Lung (tissue), 12 donors: ENCODE measurements around the gene SEC61B. TPM values are rescaled to one million over a fixed set of nuclear protein-coding genes. Genes with fewer than 3 reads are reported as not detected.

Experiments used
- ATAC-seq: fragments of 200-7000 bp; cut with Tn5 transposase; one replicate; pipeline ENCODE4 v1.9.1; 2020; ENCODE audit warnings: moderate number of reproducible peaks; ENCODE audit not compliant: insufficient read depth, low FRiP score
- DNase-seq, 3 donors: peaks; one replicate each; pipeline ENCODE4 v3.0.0-alpha.2; 2013 to 2017
- H3K27ac ChIP-seq, 2 donors: one replicate each; pipeline ENCODE4 v1.5.1; 2013; ENCODE audit warnings: mild to moderate bottlenecking in 2 of 2, moderate library complexity in 2 of 2, control low read depth in 1 of 2, inconsistent platforms in 1 of 2, low read depth in 1 of 2, low read length in 1 of 2
- H3K27me3 ChIP-seq, 3 donors: one replicate each; pipeline ENCODE4 v1.5.1; 2013; ENCODE audit warnings: low read length in 2 of 3; ENCODE audit not compliant: control insufficient read depth in 3 of 3, insufficient read depth in 3 of 3
- H3K36me3 ChIP-seq, 4 donors: one replicate each; pipeline ENCODE4 v1.5.1; 2013; ENCODE audit warnings: low read length in 4 of 4, mild to moderate bottlenecking in 1 of 4, moderate library complexity in 1 of 4; ENCODE audit not compliant: control insufficient read depth in 4 of 4, insufficient read depth in 4 of 4
- H3K4me1 ChIP-seq, 5 donors: one replicate each; pipeline ENCODE4 v1.5.1; 2013; ENCODE audit warnings: low read length in 5 of 5, mild to moderate bottlenecking in 2 of 5, moderate library complexity in 1 of 5; ENCODE audit not compliant: control insufficient read depth in 5 of 5, insufficient read depth in 5 of 5
- H3K4me3 ChIP-seq: one replicate; pipeline ENCODE4 v1.5.1; 2013; ENCODE audit warnings: mild to moderate bottlenecking, control low read depth, moderate library complexity
- H3K9ac ChIP-seq, 2 donors: one replicate each; pipeline ENCODE4 v1.5.1; 2013; ENCODE audit warnings: low read length in 2 of 2, control low read depth in 1 of 2; ENCODE audit not compliant: insufficient read depth in 1 of 2
- H3K9me3 ChIP-seq, 4 donors: one replicate each; pipeline ENCODE4 v1.5.1; 2013; ENCODE audit warnings: low read length in 3 of 4, mild to moderate bottlenecking in 1 of 4, moderate library complexity in 1 of 4; ENCODE audit not compliant: control insufficient read depth in 4 of 4, insufficient read depth in 3 of 4
- WGBS, 2 donors: extraction: QIAGEN DNeasy Blood & Tissue Kit; methylation state at CpG; one replicate each; pipeline ENCODE4 v1.1.7; 2013; 5-methylcytosine and 5-hydroxymethylcytosine counted together
- polyA plus RNA-seq, 2 donors: library from polyadenylated mRNA; stranded (reverse); fragments of 200-250 nt; gene quantifications; one replicate each; pipeline ENCODE4 v1.2.1, GENCODE V29; 2013
- total RNA-seq, 2 donors: library from RNA; depleted of rRNA in 1 of 2; stranded (reverse); fragments of >200 nt in 1 of 2; gene quantifications; one replicate each; pipeline ENCODE4 v1.2.1, GENCODE V29; 2014 to 2021
- TF ChIP-seq, protein P1 (sequence below): IDR thresholded peaks from 2 replicates; pipeline ENCODE4 v1.5.1; 2012; ENCODE audit warnings: mild to moderate bottlenecking; ENCODE audit errors: control extremely low read depth, extremely low read depth
- donor health status: control.
- donor health status: control.
- donor health status: Bipolar disorder and iron deficiency.
- donor health status: healthy.
- donor health status: DM: yes; HTN: yes; CAD: no.

The SEC61B gene
- total and polyA plus RNA-seq, 4 donors = 35.9 to 516 (median 267) TPM

- no peaks in the 10 kb centered on the region for H3K9me3 ChIP-seq
- H3K27me3 ChIP-seq = peaks cover 0 to 9% (median 0%) of the 10 kb centered on the region in 3 donors
- TF ChIP-seq, protein P1, sequence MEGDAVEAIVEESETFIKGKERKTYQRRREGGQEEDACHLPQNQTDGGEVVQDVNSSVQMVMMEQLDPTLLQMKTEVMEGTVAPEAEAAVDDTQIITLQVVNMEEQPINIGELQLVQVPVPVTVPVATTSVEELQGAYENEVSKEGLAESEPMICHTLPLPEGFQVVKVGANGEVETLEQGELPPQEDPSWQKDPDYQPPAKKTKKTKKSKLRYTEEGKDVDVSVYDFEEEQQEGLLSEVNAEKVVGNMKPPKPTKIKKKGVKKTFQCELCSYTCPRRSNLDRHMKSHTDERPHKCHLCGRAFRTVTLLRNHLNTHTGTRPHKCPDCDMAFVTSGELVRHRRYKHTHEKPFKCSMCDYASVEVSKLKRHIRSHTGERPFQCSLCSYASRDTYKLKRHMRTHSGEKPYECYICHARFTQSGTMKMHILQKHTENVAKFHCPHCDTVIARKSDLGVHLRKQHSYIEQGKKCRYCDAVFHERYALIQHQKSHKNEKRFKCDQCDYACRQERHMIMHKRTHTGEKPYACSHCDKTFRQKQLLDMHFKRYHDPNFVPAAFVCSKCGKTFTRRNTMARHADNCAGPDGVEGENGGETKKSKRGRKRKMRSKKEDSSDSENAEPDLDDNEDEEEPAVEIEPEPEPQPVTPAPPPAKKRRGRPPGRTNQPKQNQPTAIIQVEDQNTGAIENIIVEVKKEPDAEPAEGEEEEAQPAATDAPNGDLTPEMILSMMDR = no peak
- no peak overlapping the region for H3K4me3 ChIP-seq
- ATAC-seq = no peak
- no peak overlapping the region for H3K9ac ChIP-seq
- no peaks in the 10 kb centered on the region for H3K4me1 ChIP-seq
- no peaks in the 10 kb centered on the region for H3K36me3 ChIP-seq
- no peak for DNase-seq
- 52 to 57% methylated on average over 2 of the region's 2 CpGs for WGBS, 2 donors
- no peak overlapping the region for H3K27ac ChIP-seq
Measured at GRCh38 chr9:99265691-99266090, 43.6 kb downstream of the SEC61B start.

- Histone ChIP-seq H3K4me3 (no peak overlapping the region), H3K9ac (no peak overlapping the region), H3K36me3 (no peaks in the 10 kb centered on the region), H3K27me3 (peaks cover 0 to 9% (median 0%) of the 10 kb centered on the region in 3 donors), H3K27ac (no peak overlapping the region), H3K4me1 (no peaks in the 10 kb centered on the region), H3K9me3 (no peaks in the 10 kb centered on the region)
- TF ChIP-seq, protein P1 = peak; percentile 45
- 13 to 14% methylated on average over 17 of the region's 17 CpGs for WGBS, 2 donors
- ATAC-seq (peak; percentile 82), DNase-seq (peak; percentile 66 to 73 (median 71))
Measured at GRCh38 chr9:99266255-99267023, 44.4 kb downstream of the SEC61B start.

DNA sequence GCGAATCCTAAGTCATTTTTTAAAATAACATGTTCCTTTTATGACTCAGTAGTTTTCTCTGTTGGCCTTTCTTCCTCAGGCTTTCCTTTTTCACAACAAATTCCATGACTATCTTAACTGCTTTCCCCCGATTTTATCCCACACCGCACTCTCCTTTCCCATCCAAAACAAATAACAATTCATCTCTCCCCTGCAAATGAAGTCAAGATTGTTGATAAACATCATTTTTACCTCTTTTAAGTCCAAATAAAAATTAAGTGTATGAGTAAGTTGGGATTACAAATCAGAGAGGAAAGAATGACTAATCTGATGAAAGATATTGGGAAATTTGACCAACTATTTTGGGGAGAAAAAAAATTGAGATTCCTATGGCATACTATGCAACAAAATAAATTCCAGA is 47.3 kb downstream of the SEC61B start:
- no peaks in the 10 kb centered on the region for H3K9me3 ChIP-seq
- peaks cover 0 to 9% (median 0%) of the 10 kb centered on the region in 3 donors for H3K27me3 ChIP-seq
- no peak overlapping the region for H3K4me3 ChIP-seq
- no peak overlapping the region for H3K9ac ChIP-seq
- H3K27ac ChIP-seq = no peak overlapping the region
- ATAC-seq (no peak), DNase-seq (no peak)
- H3K36me3 ChIP-seq = no peaks in the 10 kb centered on the region
- 68 to 86% methylated on average over 3 of the region's 3 CpGs for WGBS, 2 donors
- TF ChIP-seq, protein P1 = no peak
- H3K4me1 ChIP-seq = no peaks in the 10 kb centered on the region
